ENCODE data around the gene LSAMP. TPM values are rescaled to one million over a fixed set of nuclear protein-coding genes. Genes with fewer than 3 reads are reported as not detected.

The LSAMP gene
- total RNA-seq, 1 donor from 2014 or later: 30.1 TPM

- DNase-seq (ENCODE audit: low spot score in 2 of 2, unreplicated experiment in 2 of 2): no peak
- Mint-ChIP-seq H3K9me3 (no peaks in the 10 kb centered on the region), H3K27me3 (ENCODE audit: low read depth) (peaks cover 5% of the 10 kb centered on the region), H3K27ac (no peak overlapping the region), H3K36me3 (no peaks in the 10 kb centered on the region), H3K4me3 (no peak overlapping the region), H3K4me1 (peaks cover 8% of the 10 kb centered on the region)
- TF ChIP-seq, protein P1, sequence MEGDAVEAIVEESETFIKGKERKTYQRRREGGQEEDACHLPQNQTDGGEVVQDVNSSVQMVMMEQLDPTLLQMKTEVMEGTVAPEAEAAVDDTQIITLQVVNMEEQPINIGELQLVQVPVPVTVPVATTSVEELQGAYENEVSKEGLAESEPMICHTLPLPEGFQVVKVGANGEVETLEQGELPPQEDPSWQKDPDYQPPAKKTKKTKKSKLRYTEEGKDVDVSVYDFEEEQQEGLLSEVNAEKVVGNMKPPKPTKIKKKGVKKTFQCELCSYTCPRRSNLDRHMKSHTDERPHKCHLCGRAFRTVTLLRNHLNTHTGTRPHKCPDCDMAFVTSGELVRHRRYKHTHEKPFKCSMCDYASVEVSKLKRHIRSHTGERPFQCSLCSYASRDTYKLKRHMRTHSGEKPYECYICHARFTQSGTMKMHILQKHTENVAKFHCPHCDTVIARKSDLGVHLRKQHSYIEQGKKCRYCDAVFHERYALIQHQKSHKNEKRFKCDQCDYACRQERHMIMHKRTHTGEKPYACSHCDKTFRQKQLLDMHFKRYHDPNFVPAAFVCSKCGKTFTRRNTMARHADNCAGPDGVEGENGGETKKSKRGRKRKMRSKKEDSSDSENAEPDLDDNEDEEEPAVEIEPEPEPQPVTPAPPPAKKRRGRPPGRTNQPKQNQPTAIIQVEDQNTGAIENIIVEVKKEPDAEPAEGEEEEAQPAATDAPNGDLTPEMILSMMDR (IDR thresholded peaks at IDR 0.05; ENCODE audit: unreplicated experiment): no peak
Measured at GRCh38 chr3:115961380-115961779, 483.9 kb downstream of the LSAMP start.

DNA sequence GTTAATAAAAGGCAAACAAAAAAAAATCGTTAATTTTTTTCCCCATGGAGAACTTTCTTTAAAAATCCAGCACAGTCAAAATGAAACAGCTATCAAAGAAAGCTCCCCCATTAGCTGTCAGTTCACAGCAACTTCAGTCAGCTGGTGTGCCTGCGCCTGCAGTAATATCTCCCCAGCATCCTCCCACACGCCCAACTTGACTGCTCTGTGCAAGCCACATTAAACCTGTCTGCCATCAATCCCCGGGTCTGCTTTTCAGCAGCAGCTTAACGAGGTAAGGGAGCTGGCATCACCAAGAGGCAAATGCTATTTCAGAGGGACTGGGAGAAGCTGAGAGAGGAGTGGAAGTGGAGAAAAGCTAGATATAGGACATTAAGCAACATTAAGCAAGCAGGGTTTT is 484.5 kb downstream of the LSAMP start:
- H3K4me1 Mint-ChIP-seq: peaks cover 8% of the 10 kb centered on the region
- H3K9me3 Mint-ChIP-seq: no peaks in the 10 kb centered on the region
- no peak overlapping the region for H3K27ac Mint-ChIP-seq
- no peak overlapping the region for H3K4me3 Mint-ChIP-seq
- H3K27me3 Mint-ChIP-seq (ENCODE audit: low read depth): peaks cover 7% of the 10 kb centered on the region
- DNase-seq (ENCODE audit: low spot score in 2 of 2, unreplicated experiment in 2 of 2): no peak
- TF ChIP-seq, protein P1 (IDR thresholded peaks at IDR 0.05; ENCODE audit: unreplicated experiment): no peak
- H3K36me3 Mint-ChIP-seq: no peaks in the 10 kb centered on the region

GRCh38 chr3:115958526-115958925 is 486.8 kb downstream of the LSAMP start:
- TF ChIP-seq, protein P1 (IDR thresholded peaks at IDR 0.05; ENCODE audit: unreplicated experiment): no peak
- no peak for DNase-seq (ENCODE audit: low spot score in 2 of 2, unreplicated experiment in 2 of 2)
- no peaks in the 10 kb centered on the region for H3K36me3 Mint-ChIP-seq
- H3K4me1 Mint-ChIP-seq: peaks cover 8% of the 10 kb centered on the region
- no peaks in the 10 kb centered on the region for H3K9me3 Mint-ChIP-seq
- H3K4me3 Mint-ChIP-seq: no peak overlapping the region
- no peak overlapping the region for H3K27ac Mint-ChIP-seq
- peaks cover 5% of the 10 kb centered on the region for H3K27me3 Mint-ChIP-seq (ENCODE audit: low read depth)

DNA sequence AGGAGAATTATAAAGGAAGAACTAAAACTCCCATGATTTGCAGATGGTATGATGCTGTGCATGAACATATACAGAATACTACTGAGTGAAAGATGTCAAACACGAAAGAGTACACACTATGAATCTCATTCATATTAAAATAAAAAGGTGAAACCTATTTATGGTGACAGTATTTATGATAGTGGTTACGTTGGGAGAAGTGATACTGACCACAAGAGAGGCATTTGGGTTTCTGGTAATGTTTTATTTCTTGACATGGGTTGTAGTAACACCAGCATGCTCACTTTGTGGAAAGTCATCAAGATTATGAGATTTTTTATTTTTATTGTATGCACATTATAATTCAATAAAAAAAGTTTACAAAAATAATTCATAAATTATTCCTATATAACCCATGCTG is 498.0 kb downstream of the LSAMP start:
- H3K27me3 Mint-ChIP-seq (ENCODE audit: low read depth): peaks cover 8% of the 10 kb centered on the region
- H3K27ac Mint-ChIP-seq: no peak overlapping the region
- no peak for DNase-seq (ENCODE audit: low spot score in 2 of 2, unreplicated experiment in 2 of 2)
- H3K36me3 Mint-ChIP-seq: no peaks in the 10 kb centered on the region
- H3K9me3 Mint-ChIP-seq: peaks cover 28% of the 10 kb centered on the region
- no peak overlapping the region for H3K4me3 Mint-ChIP-seq
- TF ChIP-seq, protein P1 (IDR thresholded peaks at IDR 0.05; ENCODE audit: unreplicated experiment): no peak
- no peaks in the 10 kb centered on the region for H3K4me1 Mint-ChIP-seq

DNA sequence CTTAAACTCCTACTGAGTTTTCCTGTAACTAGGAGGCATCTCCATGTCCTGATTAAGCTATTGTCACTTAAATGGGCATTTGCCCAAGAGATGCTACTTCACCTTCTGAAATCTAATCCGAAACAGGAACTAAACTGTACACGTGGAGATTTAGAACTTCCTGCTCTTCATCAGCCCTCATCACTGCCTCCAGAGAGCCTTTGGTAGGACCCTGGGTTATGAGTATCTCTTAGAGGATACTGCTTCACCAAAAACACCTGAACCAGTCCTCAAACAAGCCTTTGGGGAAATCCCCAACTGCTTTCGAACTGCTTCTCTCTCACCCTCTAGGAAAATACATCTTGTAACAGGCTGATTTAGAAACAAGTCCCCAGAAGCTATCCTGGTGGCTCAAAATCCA is 501.7 kb downstream of the LSAMP start:
- H3K4me1 Mint-ChIP-seq: no peaks in the 10 kb centered on the region
- TF ChIP-seq, protein P1 (IDR thresholded peaks at IDR 0.05; ENCODE audit: unreplicated experiment): no peak
- no peak overlapping the region for H3K4me3 Mint-ChIP-seq
- H3K27ac Mint-ChIP-seq: no peak overlapping the region
- H3K9me3 Mint-ChIP-seq: peaks cover 11% of the 10 kb centered on the region
- peaks cover 3% of the 10 kb centered on the region for H3K36me3 Mint-ChIP-seq
- no peak for DNase-seq (ENCODE audit: low spot score in 2 of 2, unreplicated experiment in 2 of 2)
- peaks cover 9% of the 10 kb centered on the region for H3K27me3 Mint-ChIP-seq (ENCODE audit: low read depth)

DNA sequence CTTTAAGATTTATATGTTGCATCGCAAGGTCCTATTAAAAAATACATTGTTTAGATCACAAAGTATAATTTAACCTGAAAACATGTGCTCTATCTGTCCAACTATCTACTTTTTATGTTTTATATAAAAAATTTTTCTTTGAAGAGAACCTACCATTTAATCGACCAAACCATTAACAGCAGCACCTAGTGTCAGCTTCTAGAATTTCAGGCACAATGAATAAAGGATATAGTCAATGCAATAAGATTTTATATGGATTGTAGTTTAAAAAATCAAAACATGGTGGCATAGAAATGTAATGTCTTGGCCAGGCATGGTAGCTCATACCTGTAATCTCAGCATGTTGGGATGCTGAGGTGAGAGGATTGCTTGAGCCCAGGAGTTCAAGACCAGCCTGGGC is 508.2 kb downstream of the LSAMP start:
- no peak for DNase-seq (ENCODE audit: low spot score in 2 of 2, unreplicated experiment in 2 of 2)
- Mint-ChIP-seq H3K36me3 (peaks cover 3% of the 10 kb centered on the region), H3K27me3 (ENCODE audit: low read depth) (peaks cover 23% of the 10 kb centered on the region), H3K4me1 (no peaks in the 10 kb centered on the region), H3K9me3 (peaks cover 11% of the 10 kb centered on the region), H3K27ac (no peak overlapping the region), H3K4me3 (no peak overlapping the region)
- TF ChIP-seq, protein P1 (IDR thresholded peaks at IDR 0.05; ENCODE audit: unreplicated experiment): peak; percentile 48
